ENCODE data around the gene MON2.
A peak's percentile ranks its signal among the peaks of the same experiment; 100 is the strongest.
"Not testable (repeated sequence)": the region's sequence is repeated elsewhere in the genome, so short reads cannot be mapped to it uniquely, and the experiment has no call there.

MON2 gene

DNA sequence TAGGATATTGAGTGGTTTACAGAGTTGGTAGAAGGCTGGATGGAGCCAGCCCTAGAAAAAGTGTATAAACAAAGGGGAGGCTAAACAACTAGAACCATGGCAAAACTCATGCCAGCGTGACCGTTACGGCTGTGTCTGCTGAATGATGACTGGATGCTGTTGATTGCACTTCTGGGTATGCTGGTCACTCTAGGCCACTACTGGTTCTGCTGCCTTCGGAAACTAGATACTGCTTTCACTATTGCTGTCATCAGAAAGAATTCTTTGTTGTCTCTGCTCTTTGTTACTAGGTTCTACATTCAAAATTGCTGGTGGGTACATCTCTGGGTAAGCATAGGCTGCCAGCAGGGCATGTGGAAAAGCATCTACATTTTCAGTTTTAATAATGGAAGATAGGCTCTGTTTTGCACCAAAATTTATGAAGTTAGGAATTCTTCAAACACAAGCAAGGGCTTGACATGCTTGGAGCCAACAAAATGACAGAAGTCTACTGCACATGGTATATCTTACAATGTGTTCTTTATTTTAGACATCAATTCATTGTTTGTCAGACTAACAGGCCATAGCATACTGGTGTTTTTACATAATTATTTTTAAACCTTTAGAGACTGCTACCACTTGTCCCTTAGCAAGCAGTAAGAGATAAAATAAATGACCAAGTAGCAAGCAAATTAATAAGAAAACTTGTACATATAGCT is 15.4 kb downstream of the MON2 start:
- DNase-seq: no peak

- no peak for DNase-seq
Observed at GRCh38 chr12:62482769-62483168, 16.1 kb downstream of the MON2 start.

GRCh38 chr12:62484233-62484632 is 17.6 kb downstream of the MON2 start:
- DNase-seq: peak; percentile 52

DNA sequence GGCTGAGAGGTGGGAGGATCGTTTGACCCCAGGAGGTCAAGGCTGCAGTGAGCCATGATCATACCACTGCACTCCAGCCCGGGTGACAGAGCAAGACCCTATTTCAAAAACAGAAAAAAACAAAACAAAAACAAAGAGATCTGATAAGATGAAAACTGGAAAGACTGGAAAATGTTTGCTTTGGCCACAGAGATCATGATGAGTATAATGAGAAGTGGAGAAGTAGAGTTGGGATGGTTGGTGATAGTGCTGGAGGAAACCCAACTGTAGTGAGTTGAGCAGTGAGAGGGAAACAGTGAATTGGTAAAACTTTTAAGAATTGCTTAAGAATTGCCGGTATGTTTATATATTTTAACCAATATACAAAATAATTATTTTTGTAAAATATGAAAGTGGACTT is 39.2 kb downstream of the MON2 start:
- DNase-seq: no peak

DNA sequence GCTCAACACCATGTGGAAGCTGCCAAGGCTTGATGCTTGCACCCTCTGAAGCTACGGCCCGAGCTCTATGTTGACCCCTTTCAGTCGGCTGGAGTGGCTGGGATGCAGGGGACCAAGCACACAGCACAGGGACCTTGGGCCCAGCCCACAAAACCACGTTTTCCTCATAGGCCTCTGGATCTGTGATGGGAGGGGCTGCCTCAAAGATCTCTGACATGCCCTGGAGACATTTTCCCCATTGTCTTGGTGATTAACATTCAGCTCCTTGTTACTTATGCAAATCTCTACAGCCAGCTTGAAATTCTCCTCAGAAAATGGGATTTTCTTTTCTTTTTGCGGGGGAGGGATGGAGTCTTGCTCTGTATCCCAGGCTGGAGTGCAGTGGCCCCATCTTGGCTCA is 46.3 kb downstream of the MON2 start:
- no peak for DNase-seq

GRCh38 chr12:62514080-62514479 is 47.5 kb downstream of the MON2 start:
- not testable (repeated sequence) for DNase-seq

DNA sequence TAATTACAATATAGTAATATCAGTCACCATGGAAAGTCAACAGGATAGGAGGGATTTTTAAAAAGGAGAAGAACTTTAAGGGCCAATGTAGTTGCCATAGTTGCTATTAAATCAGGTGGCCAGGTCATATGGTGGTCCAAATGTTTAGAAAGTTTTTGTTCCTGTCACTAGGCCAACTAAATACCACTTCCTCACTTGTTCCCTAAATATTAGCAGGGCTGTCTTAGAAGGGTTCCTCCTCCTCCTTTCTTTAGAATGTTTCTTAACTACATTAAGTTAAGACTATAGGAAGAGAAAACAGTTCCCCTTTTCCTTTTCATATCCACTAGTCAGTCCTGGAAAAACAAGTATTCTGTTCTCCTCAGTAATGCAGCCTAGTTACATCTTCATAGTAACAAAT is 50.3 kb downstream of the MON2 start:
- DNase-seq: no peak

GRCh38 chr12:62517887-62518286 is 51.3 kb downstream of the MON2 start:
- DNase-seq: no peak

DNA sequence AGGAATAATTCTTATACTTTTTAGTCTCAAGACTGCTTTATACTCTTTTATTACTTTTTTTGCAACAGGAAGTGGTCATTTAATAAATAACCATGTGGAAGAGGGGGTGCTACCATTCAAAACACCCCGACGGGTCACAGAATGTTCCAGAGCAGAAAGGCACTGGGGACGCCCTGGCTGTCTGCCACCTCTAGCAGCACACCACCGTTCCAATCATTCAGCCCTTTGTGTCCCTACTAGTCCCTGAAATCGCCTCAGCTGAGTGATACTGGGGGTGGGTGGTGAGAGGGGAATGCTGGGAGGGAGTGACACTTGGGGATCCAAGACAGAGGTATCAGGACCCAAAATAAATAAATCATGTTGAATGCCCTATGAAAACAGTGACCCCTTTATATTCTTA is 52.4 kb downstream of the MON2 start:
- DNase-seq: no peak

DNA sequence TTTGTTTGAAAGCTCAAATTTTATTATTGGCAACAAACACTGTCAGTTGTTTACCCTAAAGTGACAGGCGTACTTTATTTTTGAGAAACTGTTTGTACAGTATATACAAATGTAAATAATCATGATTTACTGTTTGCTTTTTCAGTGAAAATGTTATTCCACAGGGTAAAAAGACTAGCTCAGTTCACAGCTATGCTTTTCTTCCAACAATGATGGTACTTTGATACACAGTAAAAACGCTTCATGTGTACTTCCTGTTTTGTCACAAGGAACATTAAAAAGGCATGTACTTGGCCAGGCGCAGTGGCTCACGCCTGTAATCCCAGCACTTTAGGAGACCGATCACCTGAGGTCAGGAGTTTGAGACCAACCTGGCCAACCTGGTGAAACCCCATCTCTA is 53.7 kb downstream of the MON2 start:
- DNase-seq: no peak

- DNase-seq: peak; percentile 4
Observed at GRCh38 chr12:62522984-62523383, 56.4 kb downstream of the MON2 start.

DNA sequence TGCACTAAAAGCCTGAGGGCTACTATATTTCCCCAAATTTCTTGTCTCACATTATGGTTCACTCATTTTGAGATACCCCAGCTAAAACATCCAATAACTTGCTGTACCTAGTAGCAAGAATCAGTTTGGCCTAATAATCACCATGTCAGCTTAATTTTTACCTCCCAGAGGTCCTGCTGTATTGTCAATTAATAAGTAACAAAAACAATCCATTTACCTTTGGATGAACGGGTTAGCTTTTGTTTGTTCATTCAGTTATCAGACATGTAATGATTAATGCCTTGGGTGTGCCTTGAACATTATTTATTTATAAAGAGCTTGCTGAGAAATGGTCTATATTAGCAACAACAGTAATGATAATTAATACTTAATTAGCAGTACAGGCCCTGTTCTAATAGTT is 57.0 kb downstream of the MON2 start:
- no peak for DNase-seq

- DNase-seq: no peak
Observed at GRCh38 chr12:62525271-62525670, 58.6 kb downstream of the MON2 start.

- DNase-seq: peak; percentile 89
Observed at GRCh38 chr12:62530596-62530995, 64.0 kb downstream of the MON2 start.

- no peak for DNase-seq
Observed at GRCh38 chr12:62532333-62532732, 65.7 kb downstream of the MON2 start.

DNA sequence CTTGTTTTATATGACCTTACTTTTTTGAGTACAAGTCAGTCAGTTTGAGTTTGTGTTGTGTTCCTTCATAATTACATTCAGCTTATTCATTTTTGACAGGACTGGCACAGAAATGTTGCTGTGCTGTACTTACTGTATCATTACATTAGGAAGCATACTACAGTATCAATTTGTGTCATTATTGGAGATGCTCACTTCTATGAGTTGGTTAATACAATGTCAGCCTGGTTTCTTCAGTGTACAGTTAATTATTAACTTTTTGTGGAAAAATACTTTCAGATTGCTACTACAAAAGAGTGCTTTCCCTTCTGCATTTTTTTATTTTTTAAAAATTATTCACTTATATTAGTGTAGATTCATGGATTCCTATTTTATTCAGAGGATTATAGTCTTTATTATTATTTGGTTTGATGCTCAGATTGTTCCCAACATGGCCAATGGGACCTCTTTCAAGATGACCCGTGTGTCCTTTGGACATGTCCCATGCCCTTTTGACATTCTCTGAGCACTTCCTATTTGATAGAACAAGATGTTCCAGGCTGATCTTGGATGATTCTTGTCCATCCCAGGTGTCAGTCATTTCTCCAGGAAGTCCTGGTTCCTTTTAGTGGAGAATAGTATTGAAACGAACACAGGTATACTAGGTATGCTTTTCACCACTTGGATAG is 66.6 kb downstream of the MON2 start:
- DNase-seq: no peak

GRCh38 chr12:62533755-62534107 is 67.1 kb downstream of the MON2 start:
- no peak for DNase-seq

DNA sequence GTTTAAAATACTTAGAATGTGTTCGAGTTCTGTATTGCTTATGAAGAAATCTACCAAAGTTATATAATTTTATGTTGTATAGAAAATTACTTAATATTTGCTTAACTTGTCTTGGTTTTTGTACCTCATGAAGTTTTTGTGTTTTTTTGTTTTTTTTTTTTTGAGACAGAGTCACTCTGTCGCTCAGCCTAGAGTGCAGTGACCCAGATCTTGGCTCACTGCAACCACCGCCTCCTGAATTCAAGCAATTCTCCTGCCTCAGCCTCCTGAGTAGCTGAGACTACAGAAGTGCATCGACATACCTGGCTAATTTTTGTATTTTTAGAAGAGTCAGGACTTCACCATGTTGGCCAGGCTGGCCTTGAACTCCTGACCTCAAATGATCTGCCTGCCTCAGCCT is 69.9 kb downstream of the MON2 start:
- no peak for DNase-seq

DNA sequence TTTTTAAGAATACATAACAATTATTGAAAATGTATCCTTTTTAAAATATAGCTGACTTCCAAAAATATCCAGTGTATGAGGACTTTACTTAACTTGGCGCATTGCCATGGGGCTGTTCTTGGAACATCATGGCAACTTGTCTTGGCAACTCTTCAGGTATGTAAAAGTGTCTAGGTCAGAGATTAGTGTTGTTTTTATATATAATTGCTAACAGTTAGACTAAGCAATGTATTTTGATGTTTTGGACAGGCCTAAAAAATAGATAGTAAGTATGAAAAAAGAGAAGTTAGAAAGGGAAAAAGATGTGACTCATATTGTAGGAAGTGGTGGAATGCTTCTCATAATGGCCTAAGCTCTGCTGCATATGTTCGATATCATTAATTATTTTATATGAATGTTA is 70.9 kb downstream of the MON2 start:
- peak; percentile 88 for DNase-seq

GRCh38 chr12:62540354-62540753 is 73.7 kb downstream of the MON2 start:
- DNase-seq: no peak

GRCh38 chr12:62542814-62543213 is 76.2 kb downstream of the MON2 start:
- no peak for DNase-seq

- no peak for DNase-seq
Observed at GRCh38 chr12:62543324-62543723, 76.7 kb downstream of the MON2 start.

DNA sequence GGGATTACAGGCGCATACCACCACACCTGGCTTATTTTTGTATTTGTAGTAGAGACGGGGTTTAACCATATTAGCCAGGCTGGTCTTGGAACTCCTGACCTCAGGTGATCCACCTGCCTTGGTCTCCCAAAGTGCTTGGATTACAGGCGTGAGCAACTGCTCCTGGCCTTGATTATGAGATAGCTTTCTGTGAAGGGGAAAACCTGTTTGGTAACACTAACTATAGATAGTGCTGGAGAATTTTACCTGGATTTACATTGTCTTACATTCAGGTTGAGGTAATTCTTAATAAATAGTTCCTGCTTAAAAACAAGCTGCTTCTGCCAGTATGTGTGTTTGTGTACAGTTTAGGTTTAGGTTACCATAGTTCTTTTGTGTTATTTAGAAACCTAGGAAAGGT is 77.1 kb downstream of the MON2 start:
- DNase-seq: no peak

GRCh38 chr12:62552906-62553556 is 86.4 kb downstream of the MON2 start:
- DNase-seq: no peak

- DNase-seq: not testable (repeated sequence)
Observed at GRCh38 chr12:62559366-62559765, 92.7 kb downstream of the MON2 start.

Data from fibroblast of upper back skin (primary cell).